MM.1S (cell line): ENCODE measurements around the gene URI1.

Experiments used
- DNase-seq: peaks from one replicate; pipeline ENCODE4 v3.0.0-alpha.2; 2015
- H2AFZ ChIP-seq: fragments of 300-600 bp; sonication (generic); 2 replicates; pipeline ENCODE4 v1.6.0; 2016; ENCODE audit warnings: antibody characterized with exemption, low read length
- H3F3A ChIP-seq: fragments of 300-600 bp; sonication (generic); 2 replicates; pipeline ENCODE4 v1.6.1; 2016; ENCODE audit warnings: mild to moderate bottlenecking, antibody characterized with exemption, low read length, moderate library complexity, mixed read lengths; ENCODE audit not compliant: insufficient read depth
- H3K27ac ChIP-seq: fragments of 300-600 bp; sonication (generic); 2 replicates; pipeline ENCODE4 v1.5.1; 2016; ENCODE audit warnings: mild to moderate bottlenecking, low read length
- H3K27me3 ChIP-seq: fragments of 300-600 bp; sonication (generic); replicated peaks from 2 replicates; pipeline ENCODE4 v1.6.0; 2016; ENCODE audit warnings: low read length; ENCODE audit not compliant: insufficient read depth
- H3K36me3 ChIP-seq: fragments of 300-600 bp; sonication (generic); replicated peaks from 2 replicates; pipeline ENCODE4 v1.6.1; 2016; ENCODE audit warnings: mild to moderate bottlenecking, low read length, mixed read lengths; ENCODE audit not compliant: insufficient read depth
- H3K4me1 ChIP-seq: fragments of 300-600 bp; sonication (generic); 2 replicates; pipeline ENCODE4 v1.6.1; 2016; ENCODE audit warnings: low read length, mixed read lengths
- H3K4me2 ChIP-seq: fragments of 300-600 bp; sonication (generic); 2 replicates; pipeline ENCODE4 v1.6.0; 2016; ENCODE audit warnings: low read depth, low read length
- H3K4me3 ChIP-seq: fragments of 300-600 bp; sonication (generic); 2 replicates; pipeline ENCODE4 v1.5.1; 2016; ENCODE audit warnings: low read length, mixed read lengths
- H3K79me2 ChIP-seq: fragments of 300-600 bp; sonication (generic); 2 replicates; pipeline ENCODE4 v1.6.1; 2016; ENCODE audit warnings: mixed run types, low read length, mixed read lengths
- H3K9ac ChIP-seq: fragments of 300-600 bp; sonication (generic); 2 replicates; pipeline ENCODE4 v1.6.1; 2016; ENCODE audit warnings: low read length, mixed read lengths
- H3K9me2 ChIP-seq: fragments of 300-600 bp; sonication (generic); replicated peaks from 2 replicates; pipeline ENCODE4 v1.6.1; 2016; ENCODE audit warnings: mild to moderate bottlenecking, low read length, mixed read lengths; ENCODE audit not compliant: insufficient read depth
- H3K9me3 ChIP-seq: fragments of 300-600 bp; sonication (generic); replicated peaks from 2 replicates; pipeline ENCODE4 v1.6.1; 2016; ENCODE audit warnings: mild to moderate bottlenecking, low read length, mixed read lengths; ENCODE audit not compliant: insufficient read depth
- H4K20me1 ChIP-seq: fragments of 300-600 bp; sonication (generic); 2 replicates; pipeline ENCODE4 v1.6.1; 2016; ENCODE audit warnings: mild to moderate bottlenecking, low read length, moderate library complexity, mixed read lengths; ENCODE audit not compliant: insufficient read depth
- CTCF ChIP-seq: fragments of 300-600 bp; sonication (generic); IDR thresholded peaks from 2 replicates; pipeline ENCODE4 v1.5.1; 2016; ENCODE audit warnings: antibody characterized with exemption, low read length, mixed read lengths
- EZH2 ChIP-seq: fragments of 300-600 bp; sonication (generic); optimal IDR thresholded peaks from 2 replicates; pipeline ENCODE3; 2017; ENCODE audit warnings: low read depth, mild to moderate bottlenecking, antibody characterized with exemption, low read length, mixed read lengths
- EZH2phosphoT487 ChIP-seq: fragments of 300-600 bp; sonication (generic); IDR thresholded peaks from 2 replicates; pipeline ENCODE4 v1.6.1; 2018; ENCODE audit warnings: antibody characterized with exemption, low read length

The URI1 gene

DNA sequence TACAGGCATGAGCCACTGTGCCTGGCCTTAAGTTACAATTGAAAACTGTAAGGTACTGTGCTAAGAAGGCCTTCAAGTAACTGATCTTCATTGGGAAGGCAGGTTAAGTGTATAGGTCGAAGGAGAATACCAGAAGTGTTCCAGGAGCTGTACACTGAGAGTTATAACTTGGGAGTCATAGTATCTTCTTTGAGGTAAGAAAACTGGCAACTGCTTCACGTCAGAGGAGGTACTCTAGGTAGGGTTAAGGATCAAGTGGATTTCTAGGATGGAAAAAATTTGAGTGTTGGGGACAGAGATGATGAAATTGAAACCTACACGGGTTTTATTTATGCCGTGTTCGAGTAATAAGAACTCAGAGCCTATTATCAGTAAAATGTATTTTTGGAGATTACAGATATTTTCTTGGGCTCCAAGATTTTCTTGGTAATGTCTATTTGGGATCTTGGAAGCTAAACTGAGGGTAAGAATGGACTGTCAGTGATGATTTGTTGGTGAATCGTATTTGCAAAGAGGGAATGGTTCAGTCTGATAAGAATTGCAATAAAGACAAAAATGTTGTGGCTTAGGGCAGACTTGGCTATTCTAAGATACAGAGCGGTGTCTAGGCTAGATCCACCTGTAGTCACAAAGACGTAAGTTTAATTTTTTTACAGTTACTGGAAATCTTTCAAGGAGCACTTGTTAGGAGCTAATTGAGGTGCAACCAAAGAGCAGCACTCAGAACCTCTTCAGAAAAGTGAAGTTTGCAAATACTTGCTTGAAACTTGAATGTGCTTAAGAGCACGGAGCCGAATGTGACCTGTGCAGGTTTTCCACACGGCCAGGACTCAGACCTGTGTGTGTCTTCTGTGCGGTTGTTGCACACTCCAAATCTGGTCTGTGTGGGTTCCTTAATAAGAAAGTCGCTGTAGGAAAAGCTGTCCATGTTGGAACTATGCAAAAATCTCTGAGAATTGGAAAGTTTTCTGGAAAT, 102.5 kb downstream of the URI1 start:
- H3K9me2 ChIP-seq: no peaks in the 10 kb centered on the region
- no peaks in the 10 kb centered on the region for H3K27me3 ChIP-seq
- no peak overlapping the region for H3K4me2 ChIP-seq
- no peaks in the 10 kb centered on the region for H3K9me3 ChIP-seq
- H3K4me3 ChIP-seq: no peak overlapping the region
- TF ChIP-seq EZH2 (no peak), EZH2phosphoT487 (no peak)
- H2AFZ ChIP-seq: no peak overlapping the region
- H4K20me1 ChIP-seq: no peaks in the 10 kb centered on the region
- H3K4me1 ChIP-seq: no peaks in the 10 kb centered on the region
- H3K9ac ChIP-seq: no peak overlapping the region
- no peaks in the 10 kb centered on the region for H3K79me2 ChIP-seq
- H3F3A ChIP-seq: no peaks in the 10 kb centered on the region
- no peak for DNase-seq
- no peak overlapping the region for H3K27ac ChIP-seq
- no peaks in the 10 kb centered on the region for H3K36me3 ChIP-seq

- Histone ChIP-seq H3K9ac (no peak overlapping the region), H3K36me3 (no peaks in the 10 kb centered on the region), H3F3A (no peaks in the 10 kb centered on the region), H3K4me1 (no peaks in the 10 kb centered on the region), H4K20me1 (no peaks in the 10 kb centered on the region), H2AFZ (no peak overlapping the region), H3K27me3 (no peaks in the 10 kb centered on the region), H3K4me2 (no peak overlapping the region), H3K4me3 (no peak overlapping the region), H3K9me2 (no peaks in the 10 kb centered on the region), H3K27ac (no peak overlapping the region), H3K9me3 (no peaks in the 10 kb centered on the region), H3K79me2 (no peaks in the 10 kb centered on the region)
- no peak for DNase-seq
- TF ChIP-seq EZH2: no peak
- no peak for TF ChIP-seq EZH2phosphoT487
- TF ChIP-seq CTCF: peak; percentile 31
Observed at GRCh38 chr19:30046522-30046921, 104.5 kb downstream of the URI1 start.

- no peak overlapping the region for H2AFZ ChIP-seq
- H3K4me3 ChIP-seq: no peak overlapping the region
- no peaks in the 10 kb centered on the region for H4K20me1 ChIP-seq
- H3K4me2 ChIP-seq: no peak overlapping the region
- H3K79me2 ChIP-seq: no peaks in the 10 kb centered on the region
- H3K9ac ChIP-seq: no peak overlapping the region
- no peak overlapping the region for H3K27ac ChIP-seq
- no peaks in the 10 kb centered on the region for H3K4me1 ChIP-seq
- no peaks in the 10 kb centered on the region for H3K9me3 ChIP-seq
- H3K27me3 ChIP-seq: no peaks in the 10 kb centered on the region
- TF ChIP-seq EZH2 (no peak), CTCF (no peak), EZH2phosphoT487 (no peak)
- no peaks in the 10 kb centered on the region for H3K36me3 ChIP-seq
- no peaks in the 10 kb centered on the region for H3F3A ChIP-seq
- H3K9me2 ChIP-seq: no peaks in the 10 kb centered on the region
- DNase-seq: no peak
Observed at GRCh38 chr19:30047432-30047831, 105.4 kb downstream of the URI1 start.

GRCh38 chr19:30049226-30049625, 107.2 kb downstream of the URI1 start:
- no peaks in the 10 kb centered on the region for H3K79me2 ChIP-seq
- H3K9me3 ChIP-seq: no peaks in the 10 kb centered on the region
- H3K27ac ChIP-seq: no peak overlapping the region
- H3K4me1 ChIP-seq: no peaks in the 10 kb centered on the region
- H3K4me2 ChIP-seq: no peak overlapping the region
- DNase-seq: no peak
- TF ChIP-seq CTCF: no peak
- no peak for TF ChIP-seq EZH2phosphoT487
- TF ChIP-seq EZH2: no peak
- no peaks in the 10 kb centered on the region for H3K27me3 ChIP-seq
- no peaks in the 10 kb centered on the region for H3K9me2 ChIP-seq
- no peaks in the 10 kb centered on the region for H3F3A ChIP-seq
- H3K9ac ChIP-seq: no peak overlapping the region
- no peaks in the 10 kb centered on the region for H4K20me1 ChIP-seq
- H2AFZ ChIP-seq: no peak overlapping the region
- no peak overlapping the region for H3K4me3 ChIP-seq
- H3K36me3 ChIP-seq: no peaks in the 10 kb centered on the region
